Endothelial cell of umbilical vein (primary cell): Measurements from ENCODE around the gene NAA60. TPM values are rescaled to one million over a fixed set of nuclear protein-coding genes. Genes with fewer than 3 reads are reported as not detected.
A peak's percentile ranks its signal among the peaks of the same experiment; 100 is the strongest.

Experiments used
- BruUV-seq: library from RNA; stranded (reverse); fragments of 400-500 nt; replicated peaks from 2 replicates; lab custom pipeline; 2021; lab: Mats Ljungman, UMichigan
- CTCF ChIA-PET: fragments of 300-600, 350-600 bp; sonication (Branson Sonifier 250); formaldehyde crosslinking; loops from one replicate; lab custom pipeline; 2021; ENCODE audit warnings: antibody characterized with exemption, inconsistent platforms; lab: Charles Lee
- POLR2A ChIA-PET: fragments of 300-600, 350-600 bp; sonication (Branson Sonifier 250); formaldehyde crosslinking; loops from one replicate; lab custom pipeline; 2021; ENCODE audit warnings: antibody characterized with exemption, inconsistent platforms; lab: Charles Lee
- DNase-seq: peaks from one replicate; pipeline ENCODE4 v3.0.0-alpha.2; 2011; ENCODE audit warnings: low read depth, low spot score
- FAIRE-seq: peaks from 2 replicates; lab custom pipeline; 2011; peaks lifted over from hg19 to GRCh38; lab: Jason Lieb, UNC
- H2AFZ ChIP-seq: 2 replicates; pipeline ENCODE4 v1.6.0; 2012; ENCODE audit warnings: low read depth, low read length, control low read depth, inconsistent platforms
- H3K27ac ChIP-seq: 2 replicates; pipeline ENCODE4 v1.5.1; 2011; ENCODE audit warnings: low read depth, mild to moderate bottlenecking, control low read depth, low read length, moderate library complexity; ENCODE audit not compliant: insufficient read depth
- H3K27me3 ChIP-seq, 2 experiments: 2 replicates each; pipeline versions ENCODE4 v1.6.0 to v1.6.1; 2011; ENCODE audit warnings: low read length in 2 of 2, mixed read lengths in 1 of 2; ENCODE audit not compliant: control insufficient read depth in 2 of 2, insufficient read depth in 2 of 2
- H3K36me3 ChIP-seq, 2 experiments: 2 replicates in 1 of 2; 3 replicates in 1 of 2; pipeline ENCODE4 v1.5.1; 2011; ENCODE audit warnings: low read length in 2 of 2, mild to moderate bottlenecking in 1 of 2, moderate library complexity in 1 of 2; ENCODE audit not compliant: control insufficient read depth in 2 of 2, insufficient read depth in 2 of 2; ENCODE audit errors: extremely low read depth in 1 of 2
- H3K4me1 ChIP-seq: 3 replicates; pipeline ENCODE4 v1.5.1; 2011; ENCODE audit warnings: mild to moderate bottlenecking, low read length; ENCODE audit not compliant: control insufficient read depth, insufficient read depth; ENCODE audit errors: extremely low read depth
- H3K4me2 ChIP-seq: 2 replicates; pipeline ENCODE4 v1.6.1; 2011; ENCODE audit warnings: low read length, control low read depth, mixed read lengths; ENCODE audit not compliant: insufficient read depth
- H3K4me3 ChIP-seq, 3 experiments: fragments of 200-600 bp in 1 of 3; sonication (generic), shearing (Covaris generic) in 1 of 3; replicated peaks in 1 of 3; 2 replicates each; pipeline ENCODE4 v1.5.1; 2011 to 2016; ENCODE audit warnings: control low read depth in 3 of 3, low read length in 3 of 3, mild to moderate bottlenecking in 2 of 3, inconsistent platforms in 1 of 3, low read depth in 1 of 3, moderate library complexity in 1 of 3; ENCODE audit not compliant: insufficient read depth in 1 of 3
- H3K79me2 ChIP-seq: 2 replicates; pipeline ENCODE4 v1.6.0; 2012; ENCODE audit warnings: low read length, inconsistent platforms; ENCODE audit not compliant: control insufficient read depth, insufficient read depth
- H3K9ac ChIP-seq: replicated peaks from 2 replicates; pipeline ENCODE3; 2011; ENCODE audit warnings: low read length, control low read depth; ENCODE audit not compliant: insufficient read depth; ENCODE audit errors: extremely low read depth
- H3K9me1 ChIP-seq: replicated peaks from 3 replicates; pipeline ENCODE4 v1.6.0; 2011; ENCODE audit warnings: mild to moderate bottlenecking, low read length; ENCODE audit not compliant: control insufficient read depth, insufficient read depth; ENCODE audit errors: extremely low read depth
- H3K9me3 ChIP-seq: replicated peaks from 2 replicates; pipeline ENCODE4 v1.5.1; 2012; ENCODE audit warnings: low read length, inconsistent platforms; ENCODE audit not compliant: control insufficient read depth, insufficient read depth
- H4K20me1 ChIP-seq: replicated peaks from 2 replicates; pipeline ENCODE3; 2011; ENCODE audit warnings: mild to moderate bottlenecking, low read length; ENCODE audit not compliant: control insufficient read depth, insufficient read depth; ENCODE audit errors: extremely low read depth
- CTCF ChIP-seq, 2 donors: IDR thresholded peaks; 1 replicate in 1 of 2; 2 replicates in 1 of 2; pipeline ENCODE4 v1.5.1; 2011; ENCODE audit warnings: low read length in 2 of 2, mild to moderate bottlenecking in 2 of 2, moderate library complexity in 2 of 2, control low read depth in 1 of 2, inconsistent platforms in 1 of 2, low read depth in 1 of 2; ENCODE audit not compliant: insufficient read depth in 1 of 2; ENCODE audit errors: extremely low read depth in 1 of 2
- EZH2 ChIP-seq: IDR thresholded peaks from 2 replicates; pipeline ENCODE4 v1.6.1; 2012; ENCODE audit warnings: borderline replicate concordance, low read depth, mild to moderate bottlenecking, moderate library complexity, low read length, inconsistent platforms; ENCODE audit not compliant: severe bottlenecking
- FOS ChIP-seq: IDR thresholded peaks from 2 replicates; pipeline ENCODE4 v1.6.1; 2011; ENCODE audit warnings: mild to moderate bottlenecking, low read length, moderate library complexity, borderline replicate concordance; ENCODE audit not compliant: insufficient read depth
- GATA2 ChIP-seq: IDR thresholded peaks from 2 replicates; pipeline ENCODE4 v1.7.0; 2011; ENCODE audit warnings: low read depth, mild to moderate bottlenecking, moderate library complexity, mixed read lengths, low read length; ENCODE audit not compliant: insufficient read length, insufficient read depth
- JUN ChIP-seq: IDR thresholded peaks from 2 replicates; pipeline ENCODE4 v1.6.1; 2011; ENCODE audit warnings: borderline replicate concordance, low read depth; ENCODE audit not compliant: insufficient read length, insufficient read depth
- MAX ChIP-seq: IDR thresholded peaks from 2 replicates; pipeline ENCODE4 v1.6.1; 2011; ENCODE audit not compliant: insufficient read depth, insufficient read length
- MYC ChIP-seq: IDR thresholded peaks from one replicate; pipeline ENCODE4 v1.6.1; 2011; ENCODE audit warnings: mild to moderate bottlenecking, low read depth, low read length
- POLR2A ChIP-seq: IDR thresholded peaks from 2 replicates; pipeline ENCODE4 v1.6.1; 2012; ENCODE audit warnings: low read depth, mild to moderate bottlenecking, control low read depth, low read length
- POLR2AphosphoS5 ChIP-seq: IDR thresholded peaks from 2 replicates; pipeline ENCODE4 v1.6.1; 2012; ENCODE audit warnings: low read depth, mild to moderate bottlenecking, control low read depth, low read length, moderate library complexity; ENCODE audit not compliant: insufficient read depth
- dilution Hi-C: fragments of 300-500 bp; cut with MboI; formaldehyde crosslinking; loops from one replicate; pipeline ENCODE4 v1.15.0; 2019; ENCODE audit warnings: low sequenced_read_pairs; ENCODE audit not compliant: extremely low pct_ligation_motif_present
- intact Hi-C: fragments of 100-400 bp; cut with micrococcal nuclease; formaldehyde crosslinking; loops from one replicate; pipeline ENCODE4 v1.10.0; 2022
- polyA plus RNA-seq, 4 experiments: library from polyadenylated mRNA; depleted of rRNA in 3 of 4; stranded (reverse) in 3 of 4; unstranded in 1 of 4; fragments of >200 nt; gene quantifications; 2 replicates each; pipeline versions ENCODE4 v1.2.1 to v1.2.3, GENCODE V29; 2011 to 2012; ENCODE audit warnings: missing spikeins in 1 of 4
- total RNA-seq: library from RNA; stranded (reverse); gene quantifications from 2 replicates; pipeline ENCODE4 v1.2.3, GENCODE V29; 2021

NAA60 gene
- total and polyA plus RNA-seq, 2 donors (not counting 3 experiments of a cell fraction or from before 2014, with no cell fraction given), result 22.1 to 42.9 TPM

- intact Hi-C loops, result loop anchor here (2.0 to 5.0 kb wide), 2 partner anchors 176 to 276 kb away; partner anchors contain the start of gene ZNF263
- peak overlapping the region; percentile 50 for H3K27ac ChIP-seq
Measured at GRCh38 chr16:3458278-3458851, 14.9 kb downstream of the NAA60 start.

More at GRCh38 chr16:3458278-3458851, 14.9 kb downstream of the NAA60 start:
- ChIA-PET CTCF (interaction anchor here (0.8 to 1.3 kb wide), 3 partner anchors 42 to 194 kb away, joined by 3 to 4 read pairs (median 3); partner anchors contain the start of gene CLUAP1), POLR2A (no interaction called here)
- Histone ChIP-seq H3K9me3 (no peaks in the 10 kb centered on the region), H3K4me1 (peaks cover 27% of the 10 kb centered on the region), H3K9me1 (no peaks in the 10 kb centered on the region), H4K20me1 (peaks cover 5% of the 10 kb centered on the region), H3K4me3 (peak overlapping the region; percentile 47 to 76 (median 62)), H3K27me3 (no peaks in the 10 kb centered on the region), H3K9ac (peak overlapping the region; percentile 85), H3K4me2 (peak overlapping the region; percentile 97), H3K79me2 (peaks cover 52% of the 10 kb centered on the region), H2AFZ (peak overlapping the region; percentile 69), H3K36me3 (no peaks in the 10 kb centered on the region)
- no TSS peak for BruUV-seq
- dilution Hi-C loops, result no loop called here
- DNase-seq (peak; percentile 37), FAIRE-seq (peak; percentile 76)
- no peak for TF ChIP-seq EZH2
- no peak for TF ChIP-seq POLR2AphosphoS5
- no peak for TF ChIP-seq GATA2
- no peak for TF ChIP-seq FOS
- TF ChIP-seq JUN, result no peak
- TF ChIP-seq CTCF (IDR thresholded peaks at IDR 0.05; ENCODE audit: extremely low read depth in 1 of 2, insufficient read depth in 1 of 2, low read depth in 1 of 2, low read length in 2 of 2), result no peak
- no peak for TF ChIP-seq POLR2A
- no peak for TF ChIP-seq MYC
- TF ChIP-seq MAX, result no peak
